SK-N-SH treated with all-trans-retinoic acid at 6 μM for 48 hours (cell line): Measurements from ENCODE around the gene RNH1.

Source experiments
- BACH2 ChIP-seq: fragments of 250-450 bp; sonication (Bioruptor Pico); IDR thresholded peaks from 2 replicates; pipeline ENCODE4 v1.9.0; 2021; ENCODE audit warnings: mild to moderate bottlenecking, borderline replicate concordance
- CSRNP3 ChIP-seq: fragments of 250-450 bp; sonication (Bioruptor Pico); IDR thresholded peaks from 2 replicates; pipeline ENCODE4 v1.5.1; 2021; ENCODE audit warnings: mild to moderate bottlenecking, moderate library complexity
- ESRRG ChIP-seq: fragments of 250-450 bp; sonication (Bioruptor Pico); IDR thresholded peaks from 2 replicates; pipeline ENCODE4 v1.6.1; 2021; ENCODE audit warnings: mild to moderate bottlenecking
- PATZ1 ChIP-seq: fragments of 250-450 bp; sonication (Bioruptor Pico); IDR thresholded peaks from 2 replicates; pipeline ENCODE4 v1.8.0; 2020; ENCODE audit warnings: mild to moderate bottlenecking, moderate library complexity, borderline replicate concordance
- PPARA ChIP-seq: fragments of 250-450 bp; sonication (Bioruptor Pico); IDR thresholded peaks from 2 replicates; pipeline ENCODE4 v1.5.0; 2020; ENCODE audit warnings: mild to moderate bottlenecking, borderline replicate concordance
- SNAI2 ChIP-seq: fragments of 250-450 bp; sonication (Bioruptor Pico); IDR thresholded peaks from 2 replicates; pipeline ENCODE4 v1.5.0; 2020; ENCODE audit warnings: mild to moderate bottlenecking, moderate library complexity
- TCF4 ChIP-seq: fragments of 250-450 bp; sonication (Bioruptor Pico); IDR thresholded peaks from 2 replicates; pipeline ENCODE4 v1.8.0; 2021; ENCODE audit warnings: mild to moderate bottlenecking, moderate library complexity, borderline replicate concordance
- TOX ChIP-seq: fragments of 250-450 bp; sonication (Bioruptor Pico); IDR thresholded peaks from 2 replicates; pipeline ENCODE4 v1.8.0; 2021; ENCODE audit warnings: mild to moderate bottlenecking, moderate library complexity, borderline replicate concordance
- ZFP3 ChIP-seq: fragments of 250-450 bp; sonication (Bioruptor Pico); IDR thresholded peaks from 2 replicates; pipeline ENCODE4 v1.5.0; 2020; ENCODE audit warnings: mild to moderate bottlenecking, moderate library complexity
- ZFP30 ChIP-seq: fragments of 450-650 bp; formaldehyde crosslinking; IDR thresholded peaks from 2 replicates; pipeline ENCODE4 v1.5.0; 2022; ENCODE audit warnings: mild to moderate bottlenecking, moderate library complexity

GRCh38 chr11:504053-504993 lies 2.7 kb downstream of the RNH1 start:
- TF ChIP-seq CSRNP3: no peak
- no peak for TF ChIP-seq ZFP30 (CRISPR knock-in tag)
- TF ChIP-seq ZFP3 (CRISPR knock-in tag): no peak
- no peak for TF ChIP-seq PATZ1
- no peak for TF ChIP-seq BACH2 (CRISPR knock-in tag)
- no peak for TF ChIP-seq TCF4 (CRISPR knock-in tag)
- no peak for TF ChIP-seq TOX (CRISPR knock-in tag)
- no peak for TF ChIP-seq SNAI2 (CRISPR knock-in tag)
- TF ChIP-seq ESRRG (CRISPR knock-in tag): no peak
- TF ChIP-seq PPARA: no peak
